HPDE6-E6E7 (cell line): ENCODE measurements around the gene FLVCR2.
"Not testable (repeated sequence)": the region's sequence is repeated elsewhere in the genome, so short reads cannot be mapped to it uniquely, and the experiment has no call there.

Experiments
- DNase-seq: peaks from one replicate; pipeline ENCODE4 v3.0.0; 2011; ENCODE audit warnings: missing footprints; ENCODE audit errors: extremely low spot score

FLVCR2 gene

GRCh38 chr14:75662966-75663365, 84.5 kb downstream of the FLVCR2 start:
- DNase-seq = no peak

GRCh38 chr14:75667099-75667765, 88.8 kb downstream of the FLVCR2 start:
- no peak for DNase-seq

- DNase-seq = no peak
Observed at GRCh38 chr14:75672605-75673192, 94.3 kb downstream of the FLVCR2 start.

GRCh38 chr14:75673345-75674035, 95.1 kb downstream of the FLVCR2 start:
- DNase-seq = no peak

- peak; percentile 39 for DNase-seq
Observed at GRCh38 chr14:75675265-75675960, 97.0 kb downstream of the FLVCR2 start.

- no peak for DNase-seq
Observed at GRCh38 chr14:75685910-75686309, 107.5 kb downstream of the FLVCR2 start.

GRCh38 chr14:75689012-75689411, 110.6 kb downstream of the FLVCR2 start:
- DNase-seq = no peak

GRCh38 chr14:75690010-75690409, 111.6 kb downstream of the FLVCR2 start:
- DNase-seq = no peak

GRCh38 chr14:75695025-75695424, 116.6 kb downstream of the FLVCR2 start:
- DNase-seq = not testable (repeated sequence)

- no peak for DNase-seq
Observed at GRCh38 chr14:75697386-75697785, 119.0 kb downstream of the FLVCR2 start.
